Hindlimb muscle (tissue), 1 donor: ENCODE measurements around the gene CTNNA1. TPM values are rescaled to one million over a fixed set of nuclear protein-coding genes. Genes with fewer than 3 reads are reported as not detected.

Experiments used
- DNase-seq: peaks from one replicate; pipeline ENCODE4 v3.0.0-alpha.2; 2013
- polyA plus RNA-seq: library from polyadenylated mRNA; unstranded; fragments of 120-200 nt; gene quantifications from one replicate; pipeline ENCODE4 v1.2.1, GENCODE V29; 2013; ENCODE audit not compliant: insufficient read length

CTNNA1 gene
- polyA plus RNA-seq, 1 donor: 306 TPM

- DNase-seq: no peak
These were observed 180.5 kb downstream of the CTNNA1 start for GRCh38 chr5:138933522-138934290.

GRCh38 chr5:138934971-138935370 is 181.7 kb downstream of the CTNNA1 start:
- DNase-seq: no peak

GRCh38 chr5:138935466-138935865 is 182.2 kb downstream of the CTNNA1 start:
- DNase-seq: no peak

- DNase-seq: no peak
These were observed 183.2 kb downstream of the CTNNA1 start for GRCh38 chr5:138936225-138936967.

- no peak for DNase-seq
These were observed 183.7 kb downstream of the CTNNA1 start for GRCh38 chr5:138936968-138937345.

- DNase-seq: no peak
These were observed 184.5 kb downstream of the CTNNA1 start for GRCh38 chr5:138937392-138938387.

GRCh38 chr5:138938526-138938925 is 185.3 kb downstream of the CTNNA1 start:
- no peak for DNase-seq

GRCh38 chr5:138942066-138942465 is 188.8 kb downstream of the CTNNA1 start:
- DNase-seq: no peak

- no peak for DNase-seq
These were observed 189.6 kb downstream of the CTNNA1 start for GRCh38 chr5:138942861-138943260.

GRCh38 chr5:138943599-138944173 is 190.5 kb downstream of the CTNNA1 start:
- no peak for DNase-seq

GRCh38 chr5:138944527-138945322 is 191.5 kb downstream of the CTNNA1 start:
- no peak for DNase-seq

- no peak for DNase-seq
These were observed 192.4 kb downstream of the CTNNA1 start for GRCh38 chr5:138945421-138946240.

- no peak for DNase-seq
These were observed 193.0 kb downstream of the CTNNA1 start for GRCh38 chr5:138946241-138946623.

- no peak for DNase-seq
These were observed 193.8 kb downstream of the CTNNA1 start for GRCh38 chr5:138946831-138947560.

- DNase-seq: no peak
These were observed 194.6 kb downstream of the CTNNA1 start for GRCh38 chr5:138947780-138948179.

- no peak for DNase-seq
These were observed 195.4 kb downstream of the CTNNA1 start for GRCh38 chr5:138948471-138949222.

- no peak for DNase-seq
These were observed 196.0 kb downstream of the CTNNA1 start for GRCh38 chr5:138949223-138949574.

GRCh38 chr5:138949988-138950387 is 196.8 kb downstream of the CTNNA1 start:
- no peak for DNase-seq

GRCh38 chr5:138950421-138951031 is 197.3 kb downstream of the CTNNA1 start:
- DNase-seq: no peak
